Measurements from ENCODE around the gene OSER1. TPM values are rescaled to one million over a fixed set of nuclear protein-coding genes. Genes with fewer than 3 reads are reported as not detected.

The OSER1 gene
- total and polyA plus RNA-seq, 2 experiments from 2014 or later, result 34.7 to 49.4 TPM

DNA sequence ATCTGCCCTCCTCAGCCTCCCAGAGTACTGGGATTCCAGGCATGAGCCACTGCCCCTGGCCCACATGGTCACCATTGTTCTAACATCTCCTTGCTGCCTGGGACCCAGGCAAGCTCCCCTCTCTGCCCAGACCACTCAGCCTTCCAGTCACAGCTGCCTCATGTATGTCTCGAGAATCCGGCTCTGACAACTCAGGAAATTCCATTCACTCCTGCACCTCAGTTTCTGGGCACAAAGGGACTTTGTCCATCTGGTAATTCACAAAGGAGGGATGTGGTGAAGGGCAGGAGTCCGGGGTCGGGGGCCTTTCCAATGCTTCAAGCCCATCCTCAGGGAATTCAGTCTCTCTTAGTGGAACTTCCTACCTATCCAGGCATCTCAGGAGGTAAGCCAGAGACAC, 64.3 kb downstream of the OSER1 start:
- Histone ChIP-seq H3K4me3 (no peak overlapping the region), H3K36me3 (replicated peaks; ENCODE audit: insufficient read depth, low read depth) (no peaks in the 10 kb centered on the region), H3K9me2 (replicated peaks; ENCODE audit: insufficient read depth) (no peaks in the 10 kb centered on the region), H3K79me2 (no peaks in the 10 kb centered on the region), H3K27me3 (no peaks in the 10 kb centered on the region), H4K20me1 (ENCODE audit: insufficient read depth, poor library complexity, severe bottlenecking) (no peaks in the 10 kb centered on the region), H2AFZ (no peak overlapping the region), H3K27ac (no peak overlapping the region), H3K4me1 (ENCODE audit: insufficient read depth) (no peaks in the 10 kb centered on the region), H3K9me3 (ENCODE audit: low read depth) (no peaks in the 10 kb centered on the region), H3K4me2 (no peak overlapping the region)
- no peak for DNase-seq (ENCODE audit: low spot score)
- WGBS (ENCODE audit: low lambda C conversion rate, missing lambda C conversion rate), result 78% methylated on average over 4 of the region's 4 CpGs
- TF ChIP-seq EZH2 (IDR thresholded peaks at IDR 0.05; ENCODE audit: borderline replicate concordance) (no peak), EZH2phosphoT487 (IDR thresholded peaks at IDR 0.05; ENCODE audit: low read depth, severe bottlenecking, unreplicated experiment) (no peak)
- TF ChIP-seq, protein P1, sequence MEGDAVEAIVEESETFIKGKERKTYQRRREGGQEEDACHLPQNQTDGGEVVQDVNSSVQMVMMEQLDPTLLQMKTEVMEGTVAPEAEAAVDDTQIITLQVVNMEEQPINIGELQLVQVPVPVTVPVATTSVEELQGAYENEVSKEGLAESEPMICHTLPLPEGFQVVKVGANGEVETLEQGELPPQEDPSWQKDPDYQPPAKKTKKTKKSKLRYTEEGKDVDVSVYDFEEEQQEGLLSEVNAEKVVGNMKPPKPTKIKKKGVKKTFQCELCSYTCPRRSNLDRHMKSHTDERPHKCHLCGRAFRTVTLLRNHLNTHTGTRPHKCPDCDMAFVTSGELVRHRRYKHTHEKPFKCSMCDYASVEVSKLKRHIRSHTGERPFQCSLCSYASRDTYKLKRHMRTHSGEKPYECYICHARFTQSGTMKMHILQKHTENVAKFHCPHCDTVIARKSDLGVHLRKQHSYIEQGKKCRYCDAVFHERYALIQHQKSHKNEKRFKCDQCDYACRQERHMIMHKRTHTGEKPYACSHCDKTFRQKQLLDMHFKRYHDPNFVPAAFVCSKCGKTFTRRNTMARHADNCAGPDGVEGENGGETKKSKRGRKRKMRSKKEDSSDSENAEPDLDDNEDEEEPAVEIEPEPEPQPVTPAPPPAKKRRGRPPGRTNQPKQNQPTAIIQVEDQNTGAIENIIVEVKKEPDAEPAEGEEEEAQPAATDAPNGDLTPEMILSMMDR (IDR thresholded peaks at IDR 0.05; ENCODE audit: poor library complexity), result no peak

Other genes starting within 250 kb of the OSER1 start
- gene JPH2, start 23.6 kb downstream of the OSER1 start, total RNA-seq, result 5.7 and 6.6 TPM in 2 replicates
- 8.3 and 13.5 TPM in 2 replicates for gene JPH2, start 23.6 kb downstream of the OSER1 start, polyA plus RNA-seq
- gene GDAP1L1, start 36.5 kb upstream of the OSER1 start, total RNA-seq, result 0.48 and 2.2 TPM in 2 replicates
- 0.57 and 0.77 TPM in 2 replicates for gene GDAP1L1, start 36.5 kb upstream of the OSER1 start, polyA plus RNA-seq
- gene FITM2, start 100.4 kb upstream of the OSER1 start, total RNA-seq, result 6.7 and 6.8 TPM in 2 replicates
- gene FITM2, start 100.4 kb upstream of the OSER1 start, polyA plus RNA-seq, result 2.3 and 4.6 TPM in 2 replicates
- gene R3HDML, start 126.3 kb upstream of the OSER1 start, total RNA-seq, result 0.23 TPM in 1 of 2 replicates, not detected in the other
- gene R3HDML, start 126.3 kb upstream of the OSER1 start, polyA plus RNA-seq, result 0.21 TPM in 1 of 2 replicates, not detected in the other
- gene HNF4A, start 144.9 kb upstream of the OSER1 start, total RNA-seq, result 66.7 and 88.0 TPM in 2 replicates
- 27.9 and 38.2 TPM in 2 replicates for gene HNF4A, start 144.9 kb upstream of the OSER1 start, polyA plus RNA-seq